Transverse colon (tissue), 4 donors: ENCODE measurements around the gene SEMA4A.

ENCODE experiments used
- CTCF ChIP-seq, 5 experiments: fragments of 200-600 bp in 3 of 5; fragments of 450-650 bp in 2 of 5; sonication (generic) in 3 of 5; IDR thresholded peaks; 1 replicate in 2 of 5; 2 replicates in 3 of 5; pipeline ENCODE4 v1.5.1; 2016 to 2017; ENCODE audit warnings: antibody characterized with exemption in 5 of 5, inconsistent platforms in 3 of 5, mild to moderate bottlenecking in 2 of 5, moderate library complexity in 1 of 5
- EP300 ChIP-seq: sonication (generic); formaldehyde crosslinking; IDR thresholded peaks from one replicate; pipeline ENCODE4 v1.6.1; 2017; ENCODE audit warnings: antibody characterized with exemption, low read depth
- POLR2A ChIP-seq: fragments of 450-650 bp; IDR thresholded peaks from one replicate; pipeline ENCODE4 v1.6.1; 2016; ENCODE audit warnings: antibody characterized with exemption, mild to moderate bottlenecking, moderate library complexity
- POLR2AphosphoS5 ChIP-seq, 3 donors: sonication (generic); formaldehyde crosslinking; IDR thresholded peaks; one replicate each; pipeline ENCODE4 v1.6.1; 2016; ENCODE audit warnings: antibody characterized with exemption in 3 of 3

DNA sequence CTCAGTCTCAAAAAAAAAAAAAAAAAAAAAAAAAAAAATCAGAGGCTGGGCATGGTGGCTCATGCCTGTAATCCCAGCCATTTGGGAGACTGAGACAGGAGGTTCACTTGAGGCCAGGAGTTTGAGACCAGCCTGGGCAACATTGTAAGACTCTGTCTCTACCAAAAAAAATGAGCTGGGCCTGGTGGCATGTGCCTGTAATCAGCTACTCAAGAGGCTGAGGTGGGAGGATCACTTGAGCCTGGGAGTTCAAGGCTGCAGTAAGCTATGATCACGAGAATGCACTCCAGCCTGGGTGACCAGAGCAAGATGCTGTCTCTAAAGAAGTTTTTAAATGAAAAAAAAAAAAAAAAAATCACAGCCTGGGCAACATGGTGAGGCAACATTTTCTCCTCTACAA lies 10.3 kb downstream of the SEMA4A start:
- TF ChIP-seq CTCF (IDR thresholded peaks at IDR 0.05): no peak
- no peak for TF ChIP-seq EP300
- no peak for TF ChIP-seq POLR2A
- no peak for TF ChIP-seq POLR2AphosphoS5 (IDR thresholded peaks at IDR 0.05)
